GM19372 (cell line): Measurements from ENCODE around the gene RUBCNL.
"Not testable (repeated sequence)": the region's sequence is repeated elsewhere in the genome, so short reads cannot be mapped to it uniquely, and the experiment has no call there.

Experiments used
- ATAC-seq: cut with Tn5 transposase; IDR thresholded peaks from one replicate; pipeline ENCODE4 v1.9.1; 2021; ENCODE audit warnings: mild to moderate bottlenecking, low read depth, moderate library complexity; ENCODE audit not compliant: unreplicated experiment

The RUBCNL gene

DNA sequence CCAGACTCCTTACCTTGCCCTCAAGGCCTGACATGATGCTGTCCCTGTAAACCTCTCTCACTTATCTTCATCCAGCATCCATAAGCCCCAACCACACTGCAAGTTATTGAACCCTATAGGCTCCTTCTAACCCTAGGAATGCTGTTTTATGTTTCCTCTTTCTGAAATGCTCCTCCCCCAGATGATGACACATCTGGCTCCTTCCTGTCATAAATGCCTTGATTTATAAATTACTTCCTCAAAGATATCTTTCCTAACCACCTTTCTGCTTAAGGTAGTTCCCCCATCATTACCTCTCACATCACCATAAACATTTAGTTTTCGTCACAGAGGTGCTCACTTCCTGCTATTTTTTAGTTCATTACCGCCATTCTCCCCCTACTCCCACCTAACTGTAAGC lies 12.3 kb downstream of the RUBCNL start:
- ATAC-seq = no peak

GRCh38 chr13:46373623-46374022 lies 13.4 kb downstream of the RUBCNL start:
- ATAC-seq = no peak

DNA sequence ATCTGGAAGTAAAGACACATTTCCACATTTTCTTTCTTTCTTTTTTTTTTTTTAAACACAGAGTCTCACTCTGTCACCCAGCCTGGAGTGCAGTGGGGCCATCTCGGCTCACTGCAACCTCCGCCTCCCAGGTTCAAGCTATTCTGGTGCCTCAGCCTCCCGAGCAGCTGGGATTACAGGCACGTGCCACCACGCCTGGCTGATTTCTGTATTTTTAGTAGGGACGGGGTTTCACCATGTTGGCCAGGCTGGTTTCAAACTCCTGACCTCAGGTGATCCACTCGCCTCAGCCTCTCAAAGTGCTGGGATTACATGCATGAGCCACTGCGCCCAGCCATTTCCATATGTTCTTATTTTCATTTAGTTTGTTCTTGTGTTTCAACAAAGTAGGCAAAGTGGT lies 14.1 kb downstream of the RUBCNL start:
- not testable (repeated sequence) for ATAC-seq

GRCh38 chr13:46372071-46372470 lies 15.0 kb downstream of the RUBCNL start:
- no peak for ATAC-seq

- no peak for ATAC-seq
These were observed 17.4 kb downstream of the RUBCNL start for GRCh38 chr13:46369506-46370277.

- ATAC-seq = no peak
These were observed 19.3 kb downstream of the RUBCNL start for GRCh38 chr13:46367617-46368327.

DNA sequence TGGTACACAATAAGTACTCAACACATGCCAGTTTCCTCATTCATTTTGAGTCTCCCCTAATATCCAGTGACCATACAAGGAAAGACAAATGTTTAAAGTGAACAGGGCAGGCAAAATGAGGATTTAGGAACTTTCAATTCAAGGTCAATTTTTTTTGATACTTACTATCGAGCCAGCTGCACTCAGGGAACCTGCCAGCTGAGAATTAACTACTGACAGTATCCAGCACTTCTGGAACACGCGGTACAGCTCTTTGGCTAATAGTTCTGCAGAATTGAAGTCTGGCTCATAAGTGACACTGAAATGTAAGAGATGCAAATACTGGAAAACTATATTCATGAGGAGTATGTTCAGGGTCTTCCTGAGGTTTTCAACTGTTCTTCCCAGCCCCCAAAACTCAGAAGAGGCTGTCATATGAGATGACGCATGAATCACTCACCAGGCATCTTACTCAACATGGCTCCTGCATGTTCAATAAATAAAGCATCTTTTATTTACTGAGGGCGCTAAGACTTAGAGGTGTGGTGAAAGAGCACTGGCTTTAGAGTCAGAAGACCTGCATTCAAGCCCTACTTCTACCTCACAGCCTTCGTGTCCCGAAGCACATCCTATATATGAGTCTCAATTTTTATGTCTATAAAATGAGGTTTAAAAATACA lies 25.6 kb downstream of the RUBCNL start:
- no peak for ATAC-seq

DNA sequence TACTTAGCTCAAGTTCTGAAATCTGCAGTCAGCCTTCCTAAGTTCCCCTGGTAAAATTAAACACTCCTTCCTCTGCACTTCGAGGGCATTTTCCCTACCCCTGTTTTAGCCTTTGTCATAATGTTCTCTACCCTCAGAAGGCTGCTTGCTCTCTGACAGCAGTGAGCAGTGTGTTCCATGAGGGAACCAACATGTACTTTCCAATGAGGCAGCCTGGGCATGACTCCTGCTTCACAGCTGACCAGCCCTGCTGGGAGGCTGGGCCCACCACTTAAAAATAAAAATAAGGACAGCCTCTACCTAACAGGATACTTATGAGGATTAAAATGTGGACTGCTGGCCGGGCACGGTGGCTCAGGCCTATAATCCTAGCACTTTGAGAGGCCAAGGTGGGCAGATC lies 26.4 kb downstream of the RUBCNL start:
- ATAC-seq = no peak

DNA sequence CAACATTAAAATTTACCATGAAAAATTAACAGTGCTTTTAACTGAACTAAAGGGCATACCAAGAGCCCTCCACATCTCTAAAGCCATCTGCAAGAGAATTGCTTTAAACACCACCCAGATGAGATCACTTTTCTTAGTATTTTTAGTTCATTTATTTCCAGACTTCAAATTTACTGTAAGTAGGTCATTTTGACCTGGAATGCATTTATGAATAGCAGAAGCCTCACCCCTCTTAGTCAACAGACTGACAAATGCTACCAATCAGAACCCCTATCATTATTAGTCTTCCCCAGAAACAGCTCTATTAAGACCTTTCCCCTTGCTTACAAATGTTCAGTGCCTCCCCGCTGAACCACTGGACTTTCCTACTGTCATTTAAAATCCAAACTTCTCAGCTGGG lies 27.3 kb downstream of the RUBCNL start:
- no peak for ATAC-seq

DNA sequence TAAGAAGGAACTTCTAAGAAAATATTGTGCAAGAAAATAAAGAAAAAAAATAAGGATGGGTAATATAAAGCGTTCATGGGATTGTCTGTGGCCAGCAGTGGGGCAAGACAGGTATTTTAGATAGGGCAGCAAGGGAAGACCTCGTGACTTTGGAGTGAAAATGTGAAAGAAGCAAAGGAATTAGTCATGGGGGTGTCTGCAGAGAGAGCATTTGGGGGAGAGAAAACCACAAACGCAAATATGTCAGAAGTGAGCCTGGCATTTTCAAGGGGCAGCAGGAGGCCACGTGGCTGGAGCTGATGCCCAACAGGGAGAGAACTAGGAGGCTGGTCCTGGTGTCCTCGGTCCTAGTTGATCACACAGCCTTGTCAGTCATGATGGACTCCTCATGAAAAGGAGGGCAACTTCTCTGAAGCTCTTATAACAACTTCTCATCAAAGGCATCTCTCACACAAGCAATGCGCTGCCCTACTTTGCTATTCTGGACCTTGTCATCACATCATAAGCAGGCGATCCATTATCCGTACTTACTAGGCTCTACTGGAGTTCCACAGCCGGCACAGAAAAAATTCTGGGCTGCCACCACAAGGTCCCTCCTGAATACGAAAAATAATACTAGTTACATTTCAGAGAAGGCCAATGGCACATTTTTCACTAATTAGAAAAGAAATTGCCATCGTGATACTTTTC lies 31.0 kb downstream of the RUBCNL start:
- ATAC-seq = no peak

GRCh38 chr13:46355088-46355468 lies 32.0 kb downstream of the RUBCNL start:
- ATAC-seq = no peak

GRCh38 chr13:46354156-46355087 lies 32.6 kb downstream of the RUBCNL start:
- ATAC-seq = no peak

DNA sequence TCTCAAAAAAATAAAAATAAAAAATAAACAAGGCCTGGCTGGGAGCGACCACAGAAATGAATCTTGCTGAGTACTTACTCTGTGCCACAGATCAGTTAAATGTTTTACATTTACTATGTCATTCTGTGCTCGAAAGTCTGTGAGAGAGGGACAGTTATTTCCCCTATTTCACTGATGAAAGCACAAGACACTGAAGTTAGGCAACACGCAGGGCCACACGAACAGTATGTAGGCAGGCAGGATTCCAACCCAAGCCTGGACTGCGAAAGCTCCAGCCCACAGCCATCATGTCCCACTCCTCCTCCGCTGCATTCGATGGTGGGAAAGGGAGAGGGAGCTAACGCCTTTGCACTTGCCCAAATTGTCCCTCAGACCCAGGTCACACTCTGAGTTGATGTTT lies 34.2 kb downstream of the RUBCNL start:
- ATAC-seq = no peak

DNA sequence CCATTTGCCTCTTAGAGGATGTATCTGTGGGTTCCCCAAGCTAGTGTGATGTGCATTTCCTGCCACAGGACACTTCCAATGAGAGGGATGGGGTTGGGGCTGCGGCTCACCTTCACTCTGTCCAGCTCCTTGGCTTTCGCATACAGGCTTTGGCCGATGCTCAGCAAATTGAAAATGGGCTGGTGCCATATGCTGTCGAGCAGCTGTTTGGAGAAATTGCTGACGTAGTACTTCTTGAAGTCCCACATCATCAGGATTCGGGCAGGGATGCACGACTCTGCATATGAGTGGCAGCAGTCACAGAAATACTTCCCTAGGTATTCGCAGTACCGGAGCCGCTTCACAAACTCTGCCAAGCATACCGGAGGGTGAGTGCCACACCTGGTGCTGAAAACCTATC lies 37.0 kb downstream of the RUBCNL start:
- ATAC-seq = no peak

DNA sequence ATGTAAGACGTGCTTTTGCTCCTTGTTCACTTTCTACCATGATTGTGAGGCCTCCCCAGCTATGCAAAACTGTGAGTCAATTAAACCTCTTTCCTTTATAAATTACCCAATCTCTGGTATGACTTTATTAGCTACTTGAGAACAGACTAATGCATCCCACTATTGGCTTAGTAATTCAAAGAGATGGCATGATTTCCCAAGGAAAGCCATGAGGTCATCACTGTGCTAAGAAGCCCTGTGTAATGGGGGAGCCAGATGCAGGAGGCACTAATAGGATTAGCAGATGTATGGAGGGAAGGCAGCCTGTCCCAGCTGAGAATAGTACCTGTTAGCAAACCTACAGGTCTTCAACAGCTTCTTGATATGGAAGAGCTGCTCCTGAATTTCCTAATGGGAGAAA lies 38.1 kb downstream of the RUBCNL start:
- ATAC-seq = no peak

DNA sequence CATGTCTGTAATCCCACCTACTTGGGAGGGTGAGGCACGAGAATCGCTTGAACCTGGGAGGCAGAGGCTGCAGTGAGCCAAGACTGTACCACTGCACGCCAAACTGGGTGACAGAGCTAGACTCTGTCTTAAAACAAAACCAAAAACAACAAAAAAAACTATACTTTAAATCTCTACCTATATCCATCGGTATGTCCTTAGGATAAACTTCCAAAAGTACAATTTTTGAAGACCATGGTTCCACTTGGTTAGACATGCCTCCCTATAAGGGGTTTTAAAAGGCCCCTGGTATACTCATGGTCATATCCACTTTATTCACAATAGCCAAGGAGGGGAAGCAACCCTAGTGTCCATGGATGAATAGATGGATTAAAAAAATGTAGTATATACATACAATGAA lies 39.8 kb downstream of the RUBCNL start:
- no peak for ATAC-seq

DNA sequence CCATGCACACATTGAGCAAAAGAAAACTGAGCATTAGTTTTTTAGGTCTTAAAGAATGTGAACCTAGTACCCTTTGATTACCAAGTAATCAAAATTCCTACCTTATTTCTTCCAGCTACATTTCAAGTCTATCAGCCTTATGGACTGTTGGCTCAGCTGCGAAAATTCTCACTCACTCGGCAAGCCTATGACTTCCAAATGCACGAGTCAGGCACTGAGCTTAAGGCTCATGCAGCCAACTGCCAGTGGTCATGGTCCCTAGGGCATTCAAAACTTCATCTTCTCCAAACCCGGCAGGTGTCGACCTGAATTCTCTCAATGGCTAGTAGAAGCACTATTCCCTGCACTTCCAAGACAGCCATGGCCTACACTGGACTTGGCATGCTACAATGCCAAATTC lies 41.2 kb downstream of the RUBCNL start:
- ATAC-seq = no peak

GRCh38 chr13:46345398-46345797 lies 41.7 kb downstream of the RUBCNL start:
- ATAC-seq = no peak

DNA sequence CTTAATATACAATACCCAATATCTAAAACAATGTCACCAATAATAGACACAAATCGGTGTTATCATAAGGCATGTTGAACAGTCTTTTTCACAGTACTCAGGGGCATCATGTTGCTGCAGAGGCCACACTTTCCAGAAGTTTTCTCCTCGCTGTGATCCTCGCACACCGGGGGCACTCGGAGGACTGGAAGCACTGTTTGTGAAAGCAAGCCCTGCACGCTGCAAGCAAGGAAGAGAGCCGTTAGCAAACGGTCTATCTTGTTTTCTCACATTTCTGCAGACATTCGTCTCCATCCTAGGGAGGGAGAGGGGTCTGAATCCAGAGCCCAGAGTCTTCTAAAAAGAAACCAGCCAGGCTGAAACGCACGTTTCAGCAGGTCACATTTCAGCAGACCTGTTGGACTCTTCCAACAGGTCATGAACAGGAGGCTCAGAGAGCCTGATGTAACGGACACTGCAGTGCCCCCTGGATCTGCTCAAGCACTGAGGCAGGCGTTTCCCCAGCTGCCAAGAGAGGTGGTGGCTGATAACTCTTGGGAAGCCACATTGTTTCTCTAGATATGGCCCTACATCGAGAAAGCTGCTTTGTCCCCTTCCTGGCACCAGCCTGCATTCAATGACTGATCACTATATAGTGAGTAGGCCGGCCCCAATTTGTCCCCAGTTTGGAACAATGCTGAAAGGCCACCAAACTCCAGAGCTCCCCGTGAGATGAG lies 43.6 kb downstream of the RUBCNL start:
- ATAC-seq = no peak
